Osteoblast (primary cell): ENCODE data around the gene BID. TPM values are rescaled to one million over a fixed set of nuclear protein-coding genes. Genes with fewer than 3 reads are reported as not detected.

Source experiments
- DNase-seq: peaks from one replicate; pipeline ENCODE4 v3.0.0; 2011; ENCODE audit warnings: low spot score, mixed read lengths; ENCODE audit not compliant: insufficient read length; ENCODE audit errors: missing footprints
- H2AFZ ChIP-seq: 2 replicates; pipeline ENCODE4 v1.6.0; 2011; ENCODE audit warnings: mild to moderate bottlenecking, low read length
- H3K27ac ChIP-seq: 2 replicates; pipeline ENCODE4 v1.5.1; 2011; ENCODE audit warnings: mild to moderate bottlenecking, low read depth, low read length, moderate library complexity
- H3K27me3 ChIP-seq: 2 replicates; pipeline ENCODE4 v1.6.0; 2012; ENCODE audit warnings: mild to moderate bottlenecking, control low read depth, inconsistent platforms, low read length, moderate library complexity; ENCODE audit not compliant: insufficient read depth
- H3K36me3 ChIP-seq: 2 replicates; pipeline ENCODE4 v1.5.1; 2011; ENCODE audit warnings: mild to moderate bottlenecking, low read length, control low read depth, moderate library complexity; ENCODE audit not compliant: insufficient read depth
- H3K4me1 ChIP-seq: 2 replicates; pipeline ENCODE4 v1.5.1; 2011; ENCODE audit warnings: mild to moderate bottlenecking, low read length, control low read depth, moderate library complexity; ENCODE audit not compliant: insufficient read depth
- H3K4me2 ChIP-seq: 2 replicates; pipeline ENCODE4 v1.6.0; 2011; ENCODE audit warnings: mild to moderate bottlenecking, low read length; ENCODE audit not compliant: insufficient read depth
- H3K4me3 ChIP-seq: fragments of 200-600 bp; sonication (generic); 3 replicates; pipeline ENCODE4 v1.5.1; 2012; ENCODE audit warnings: mild to moderate bottlenecking, low read length, inconsistent platforms; ENCODE audit not compliant: insufficient read depth
- H3K79me2 ChIP-seq: 2 replicates; pipeline ENCODE4 v1.6.0; 2012; ENCODE audit warnings: mild to moderate bottlenecking, low read length, control low read depth, inconsistent platforms; ENCODE audit not compliant: insufficient read depth
- H3K9me3 ChIP-seq: 2 replicates; pipeline ENCODE4 v1.5.1; 2011; ENCODE audit warnings: low read depth, low read length, control low read depth
- H4K20me1 ChIP-seq: 2 replicates; pipeline ENCODE4 v1.6.0; 2012; ENCODE audit warnings: mild to moderate bottlenecking, low read length, control low read depth; ENCODE audit not compliant: insufficient read depth
- CTCF ChIP-seq: IDR thresholded peaks from 2 replicates; pipeline ENCODE4 v1.5.1; 2011; ENCODE audit warnings: mild to moderate bottlenecking, low read depth, low read length, moderate library complexity; ENCODE audit errors: extremely low read depth
- total RNA-seq: library from RNA; depleted of rRNA; stranded (reverse); fragments of >200 nt; gene quantifications from 2 replicates; pipeline ENCODE4 v1.2.3, GENCODE V29; 2012

BID gene
- total RNA-seq, 1 donor, result 16.3 TPM

GRCh38 chr22:17784776-17785175 is 10.5 kb upstream of the BID start:
- no peak overlapping the region for H3K4me2 ChIP-seq
- DNase-seq, result peak; percentile 46
- no peak overlapping the region for H3K4me3 ChIP-seq
- H3K4me1 ChIP-seq, result peaks cover 11% of the 10 kb centered on the region
- H2AFZ ChIP-seq, result no peak overlapping the region
- no peak overlapping the region for H3K27ac ChIP-seq
- H3K27me3 ChIP-seq, result no peaks in the 10 kb centered on the region
- peaks cover 3% of the 10 kb centered on the region for H3K36me3 ChIP-seq
- TF ChIP-seq CTCF, result no peak
- H3K79me2 ChIP-seq, result no peaks in the 10 kb centered on the region
- H4K20me1 ChIP-seq, result no peaks in the 10 kb centered on the region
- H3K9me3 ChIP-seq, result no peaks in the 10 kb centered on the region

- Histone ChIP-seq H3K4me3 (no peak overlapping the region), H3K27ac (no peak overlapping the region), H3K79me2 (no peaks in the 10 kb centered on the region), H3K27me3 (no peaks in the 10 kb centered on the region), H3K36me3 (peaks cover 3% of the 10 kb centered on the region), H2AFZ (no peak overlapping the region), H3K4me2 (no peak overlapping the region), H3K4me1 (peaks cover 11% of the 10 kb centered on the region), H4K20me1 (no peaks in the 10 kb centered on the region), H3K9me3 (no peaks in the 10 kb centered on the region)
- TF ChIP-seq CTCF, result no peak
- DNase-seq, result peak; percentile 77
These were observed 9.7 kb upstream of the BID start for GRCh38 chr22:17783773-17784480.

GRCh38 chr22:17783312-17783711 is 9.0 kb upstream of the BID start:
- Histone ChIP-seq H3K27ac (no peak overlapping the region), H3K9me3 (no peaks in the 10 kb centered on the region), H3K4me3 (no peak overlapping the region), H3K36me3 (peaks cover 3% of the 10 kb centered on the region), H2AFZ (no peak overlapping the region), H3K27me3 (no peaks in the 10 kb centered on the region), H4K20me1 (no peaks in the 10 kb centered on the region), H3K4me2 (no peak overlapping the region), H3K79me2 (no peaks in the 10 kb centered on the region), H3K4me1 (peaks cover 11% of the 10 kb centered on the region)
- peak; percentile 90 for DNase-seq
- TF ChIP-seq CTCF, result no peak

GRCh38 chr22:17782621-17783020 is 8.4 kb upstream of the BID start:
- TF ChIP-seq CTCF, result no peak
- Histone ChIP-seq H3K4me3 (no peak overlapping the region), H4K20me1 (no peaks in the 10 kb centered on the region), H3K27me3 (no peaks in the 10 kb centered on the region), H3K27ac (no peak overlapping the region), H3K4me1 (peaks cover 11% of the 10 kb centered on the region), H3K79me2 (no peaks in the 10 kb centered on the region), H2AFZ (no peak overlapping the region), H3K4me2 (no peak overlapping the region), H3K36me3 (peaks cover 3% of the 10 kb centered on the region), H3K9me3 (no peaks in the 10 kb centered on the region)
- peak; percentile 78 for DNase-seq
